NCI-H2107 treated with DMSO at 0.1 percent for 48 hours (cell line): ENCODE results near the gene MYLK2.
"Not testable (repeated sequence)": the region's sequence is repeated elsewhere in the genome, so short reads cannot be mapped to it uniquely, and the experiment has no call there.

Experiments used
- DNase-seq: peaks from one replicate; lab custom pipeline; 2025; ENCODE audit not compliant: unreplicated experiment; lab: John Stamatoyannopoulos, UW

Gene MYLK2

DNA sequence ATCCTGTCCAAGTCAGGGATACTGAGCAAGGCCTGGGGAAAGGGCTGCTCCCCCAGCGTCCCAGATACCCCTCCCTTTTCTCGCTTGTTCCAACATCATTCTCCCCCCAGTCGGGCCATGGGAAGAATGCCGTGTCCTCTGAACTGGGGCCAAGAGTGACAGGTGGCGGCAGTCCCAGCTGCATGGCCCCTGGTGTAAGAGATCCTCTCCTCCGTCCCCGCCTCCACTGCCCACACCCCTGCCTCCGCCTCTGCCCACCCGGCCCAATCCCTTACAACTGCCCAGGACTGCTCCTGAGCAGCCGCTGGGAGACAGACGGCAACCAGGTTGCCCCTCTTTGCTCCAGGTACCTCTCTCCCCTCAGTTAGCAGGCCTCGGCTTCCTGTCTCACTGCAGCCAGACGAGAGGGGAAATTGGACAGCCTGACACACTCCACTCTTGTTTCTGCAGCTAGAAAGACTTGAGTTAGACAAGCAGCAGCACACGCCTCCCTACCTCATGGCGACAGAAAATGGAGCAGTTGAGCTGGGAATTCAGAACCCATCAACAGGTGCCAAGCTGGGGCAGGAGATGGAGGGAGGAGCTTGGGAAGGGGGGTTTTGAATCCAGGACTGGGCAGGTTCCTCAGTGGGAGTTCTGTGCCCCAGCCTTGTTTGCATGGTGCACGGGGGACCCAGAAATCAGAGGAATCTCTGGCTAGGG lies at the start of gene MYLK2:
TSS of gene MYLK2 (plus strand) at position 274 of the 702 bp plus-strand sequence. CDS start at position 499, 225 bp downstream.
- no peak for DNase-seq

DNA sequence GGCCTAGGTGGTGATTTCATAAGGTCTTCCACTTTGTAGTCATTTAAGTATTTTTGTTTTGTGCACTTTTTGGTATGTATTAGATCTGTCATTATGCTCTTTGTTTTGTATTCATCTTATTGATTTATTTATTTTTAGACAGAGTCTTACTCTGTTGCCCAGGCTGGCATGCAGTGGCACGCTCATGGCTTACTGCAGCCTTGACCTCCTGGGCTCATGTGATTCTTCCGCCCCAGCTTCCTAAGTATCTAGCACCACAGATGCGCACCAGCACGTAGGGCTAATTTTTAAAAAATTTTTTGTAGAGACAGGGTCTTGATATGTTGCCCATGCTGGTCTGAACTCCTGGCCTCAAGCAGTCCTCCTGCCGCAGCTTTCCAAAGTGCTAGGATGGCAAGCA lies 49.5 kb upstream of the MYLK2 start:
- no peak for DNase-seq

DNA sequence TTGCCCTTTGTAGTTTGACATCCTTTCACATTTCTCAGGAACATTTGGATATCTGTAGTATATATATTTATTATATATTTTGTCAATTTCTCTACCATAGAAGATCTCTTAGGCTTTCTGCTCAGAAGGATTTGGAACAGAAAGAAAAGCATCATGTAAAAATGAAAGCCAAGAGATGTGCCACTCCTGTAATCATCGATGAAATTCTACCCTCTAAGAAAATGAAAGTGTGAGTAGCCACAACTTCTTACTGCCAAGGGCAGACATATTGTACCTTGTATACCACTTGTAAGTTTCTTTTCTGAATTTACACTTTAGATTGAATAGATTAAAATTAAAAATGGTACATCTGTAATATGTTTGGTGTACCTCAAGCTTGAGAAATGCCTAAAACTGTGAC lies 48.9 kb upstream of the MYLK2 start:
- no peak for DNase-seq

DNA sequence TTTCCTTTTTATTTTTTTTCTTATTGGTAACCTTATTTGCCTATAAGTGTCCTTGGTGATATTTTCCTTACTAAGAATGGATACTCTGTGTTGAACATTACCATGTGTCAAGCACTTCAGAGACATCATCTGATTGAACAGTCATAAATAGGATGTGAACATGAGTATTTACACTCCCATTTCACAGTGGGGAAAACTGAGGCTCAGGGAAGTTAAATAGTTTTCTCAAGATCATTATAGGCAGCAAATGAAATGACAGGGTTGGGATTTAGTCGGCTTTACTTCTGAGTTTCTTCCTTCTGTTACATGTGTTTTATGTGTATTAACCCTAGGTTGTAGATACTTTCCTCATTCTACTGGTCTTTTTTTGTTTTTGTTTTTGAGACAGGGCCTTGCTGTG lies 44.7 kb upstream of the MYLK2 start:
- DNase-seq, result no peak

DNA sequence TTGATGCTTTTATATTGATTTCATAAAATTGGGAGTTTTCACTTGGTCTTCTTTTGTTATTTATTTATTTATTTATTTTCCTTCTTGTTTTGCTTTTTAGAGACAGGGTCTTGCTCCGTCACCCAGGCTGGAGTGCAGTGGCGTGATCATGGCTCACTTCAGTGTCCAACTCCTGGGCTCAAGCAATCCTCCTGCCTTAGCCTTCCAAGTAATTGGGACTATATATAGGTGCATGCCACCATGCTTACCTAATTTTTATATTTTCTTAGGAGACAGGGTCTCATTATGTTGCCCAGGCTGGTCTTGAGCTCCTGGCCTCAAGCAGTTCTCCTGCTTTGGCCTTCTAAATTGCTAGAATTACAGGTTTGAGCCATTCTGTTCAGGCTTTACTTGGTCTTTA lies 38.3 kb upstream of the MYLK2 start:
- no peak for DNase-seq

DNA sequence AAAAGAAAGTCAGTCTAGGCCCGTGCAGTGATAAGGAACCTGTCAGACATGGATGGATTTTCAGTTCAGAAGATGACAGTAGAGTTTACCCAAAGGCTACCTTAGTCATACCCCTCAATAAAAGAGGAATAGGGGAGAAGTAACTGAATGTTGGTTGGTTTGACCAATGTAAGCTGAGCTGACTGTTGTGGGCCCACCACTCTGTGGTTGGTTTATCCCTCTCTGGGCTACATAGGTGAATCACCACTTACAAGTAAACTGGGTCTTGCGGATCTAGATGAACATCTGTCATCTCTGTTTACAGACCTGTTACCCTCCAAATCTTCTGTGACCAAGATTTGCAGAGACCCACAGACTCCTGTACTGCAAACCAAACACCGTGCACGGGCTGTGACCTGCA lies 37.2 kb upstream of the MYLK2 start:
- DNase-seq, result no peak

DNA sequence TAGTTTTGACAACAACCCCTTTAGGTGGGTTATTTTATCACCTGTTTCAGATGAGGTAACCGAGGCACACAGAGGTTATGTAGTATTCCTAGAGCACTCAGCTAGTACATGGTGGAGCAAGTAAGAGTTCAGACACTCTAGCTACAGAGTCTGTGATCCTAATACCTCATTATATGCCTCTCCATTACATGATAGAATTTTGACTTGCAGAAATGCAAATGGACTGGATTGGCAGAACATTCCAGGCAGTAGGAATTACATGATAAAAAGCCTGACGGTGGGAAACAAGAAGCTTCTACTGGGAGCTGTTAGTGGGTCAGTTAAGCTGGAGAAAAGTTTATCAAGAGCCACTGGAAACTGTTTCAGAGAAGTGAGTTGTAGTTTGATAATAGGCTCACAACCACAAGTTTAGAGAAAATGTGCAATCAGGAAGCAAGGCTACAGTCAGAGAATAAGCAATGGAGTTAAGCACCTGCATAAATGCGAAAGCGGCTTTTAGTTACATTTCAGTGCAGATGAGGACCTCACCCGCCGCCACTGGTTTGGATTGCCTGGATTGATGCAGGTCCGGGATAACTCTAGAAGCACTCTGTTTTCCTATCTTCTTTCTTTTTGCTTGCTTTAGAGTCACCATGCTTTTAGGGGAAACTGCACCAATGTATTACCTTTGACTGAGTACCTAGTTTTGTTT lies 34.7 kb upstream of the MYLK2 start:
- no peak for DNase-seq

DNA sequence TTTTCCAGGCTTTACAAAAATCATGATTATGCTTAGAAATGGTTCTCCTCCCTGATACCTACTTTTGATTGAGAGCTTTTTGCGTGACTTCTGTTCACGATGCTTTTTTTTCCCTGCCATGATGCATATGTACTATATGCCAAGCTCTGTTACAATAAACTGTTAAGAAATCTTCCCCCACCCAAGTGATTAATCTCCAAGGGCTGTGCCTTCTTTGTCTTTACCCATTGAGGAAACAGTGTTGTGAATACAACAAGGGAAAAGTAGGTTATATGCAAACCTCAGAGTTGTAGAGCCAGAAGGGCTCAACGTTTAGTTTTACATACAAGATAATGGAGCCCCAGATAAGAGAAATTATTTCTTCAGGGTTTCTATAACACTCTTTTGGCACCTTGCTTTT lies 34.1 kb upstream of the MYLK2 start:
- no peak for DNase-seq

DNA sequence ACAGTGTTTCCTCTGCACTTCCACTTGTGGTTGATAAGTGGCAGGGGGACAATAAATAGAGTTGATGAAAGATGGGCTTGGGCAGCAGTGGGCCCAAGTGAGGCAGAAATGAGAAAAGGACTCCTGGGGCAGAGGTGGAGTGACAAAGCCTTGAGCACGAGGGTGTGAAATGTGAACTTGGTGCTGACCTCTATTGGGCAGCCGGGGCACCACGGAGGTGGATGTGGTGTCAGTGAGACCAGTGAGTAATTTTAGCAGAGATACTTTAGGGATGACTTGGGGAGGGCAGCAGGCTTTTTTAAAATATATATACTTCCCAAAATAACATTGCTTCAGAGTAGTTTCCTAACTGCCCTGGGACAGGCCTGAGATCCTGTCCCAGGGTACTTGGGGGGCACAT lies 30.6 kb upstream of the MYLK2 start:
- no peak for DNase-seq

DNA sequence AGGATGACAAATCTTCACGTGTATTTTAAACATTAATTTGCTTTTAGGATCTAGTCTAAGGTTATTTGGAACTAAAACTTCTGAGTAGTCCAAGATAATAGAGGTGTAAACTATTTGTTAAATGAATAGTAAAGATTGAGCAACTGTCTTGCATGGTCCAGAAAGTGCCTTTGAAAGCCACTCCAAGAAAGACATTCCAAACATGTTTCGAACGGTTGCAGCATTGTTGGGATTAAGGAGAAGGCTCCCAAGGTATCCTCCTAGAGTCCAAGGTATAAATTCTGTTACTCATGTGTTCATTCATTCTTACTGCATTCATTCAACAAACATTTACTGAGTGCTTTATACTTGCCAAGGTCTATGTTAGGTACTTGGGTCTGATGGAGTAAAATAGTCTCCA lies 28.8 kb upstream of the MYLK2 start:
- DNase-seq, result no peak

DNA sequence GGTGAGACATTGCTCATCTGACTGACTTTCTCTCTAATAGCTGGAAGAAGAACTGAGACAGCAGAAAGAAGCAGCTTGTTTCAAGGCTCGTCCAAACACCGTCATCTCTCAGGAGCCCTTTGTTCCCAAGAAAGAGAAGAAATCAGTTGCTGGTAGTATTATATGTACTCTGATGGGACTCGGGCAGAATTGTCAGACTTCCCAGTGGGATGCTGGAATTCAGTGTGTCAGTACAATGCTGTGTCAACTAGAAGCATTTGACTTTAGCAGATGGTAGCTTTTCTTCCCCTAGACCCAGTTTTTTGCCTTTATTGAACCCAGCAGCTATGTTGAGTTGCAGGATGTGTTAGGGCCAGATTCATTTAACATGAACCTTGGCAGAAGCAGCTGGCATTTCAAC lies 21.8 kb upstream of the MYLK2 start:
- DNase-seq, result no peak

DNA sequence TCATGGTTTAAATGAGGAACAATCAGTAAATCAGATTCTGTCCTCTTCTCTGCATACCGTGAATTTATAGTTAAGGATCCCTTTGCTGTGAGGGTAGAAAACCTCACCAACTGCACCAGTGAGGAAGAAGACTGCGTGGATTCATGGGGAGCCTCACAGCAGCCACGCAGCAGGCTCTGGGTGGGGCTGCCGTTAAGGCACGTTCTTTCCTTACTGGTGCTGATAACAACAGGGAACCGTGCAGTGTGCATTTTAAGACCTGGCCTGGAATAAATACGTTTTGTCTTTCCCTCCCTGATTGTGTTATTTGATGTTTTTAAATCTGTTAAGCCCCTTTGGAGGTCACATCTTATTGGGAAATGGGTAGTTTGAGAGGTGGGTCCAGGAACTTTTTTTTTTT lies 17.6 kb upstream of the MYLK2 start:
- DNase-seq, result no peak

DNA sequence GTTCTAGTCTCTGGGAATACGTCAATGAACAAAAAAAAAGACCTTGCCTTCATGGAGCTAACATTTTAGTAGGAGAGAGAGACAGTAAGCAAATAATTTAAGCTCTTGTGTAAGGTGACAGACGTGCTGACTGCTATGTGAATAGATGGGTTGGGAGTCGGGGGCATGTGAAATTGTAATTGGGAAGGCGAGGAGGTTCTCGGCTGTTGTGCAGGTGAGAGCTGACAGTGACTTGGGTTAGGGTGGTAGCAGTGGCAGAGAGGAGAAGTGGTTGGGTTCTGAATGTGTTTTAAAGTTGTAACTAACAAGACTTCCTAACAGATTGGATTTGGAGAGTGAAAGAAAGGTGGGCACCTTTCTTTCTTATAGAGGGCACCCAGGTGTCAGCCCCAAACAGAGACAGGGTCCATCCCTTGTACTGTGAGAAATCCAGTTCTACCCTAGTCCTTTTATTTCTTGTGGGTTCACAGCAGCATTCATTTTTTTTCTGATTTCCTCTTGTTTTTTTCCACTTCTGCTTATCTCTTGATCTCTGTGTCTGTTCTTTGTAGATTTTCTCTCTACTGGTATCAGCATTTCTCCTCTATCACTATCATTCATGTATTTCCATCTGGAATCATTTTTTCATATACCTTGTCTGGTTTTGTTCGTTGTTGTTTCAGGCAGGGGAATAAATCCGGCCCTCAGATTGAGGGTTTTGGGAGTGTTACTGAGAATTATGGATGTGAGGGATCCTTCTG lies 15.4 kb upstream of the MYLK2 start:
- no peak for DNase-seq

DNA sequence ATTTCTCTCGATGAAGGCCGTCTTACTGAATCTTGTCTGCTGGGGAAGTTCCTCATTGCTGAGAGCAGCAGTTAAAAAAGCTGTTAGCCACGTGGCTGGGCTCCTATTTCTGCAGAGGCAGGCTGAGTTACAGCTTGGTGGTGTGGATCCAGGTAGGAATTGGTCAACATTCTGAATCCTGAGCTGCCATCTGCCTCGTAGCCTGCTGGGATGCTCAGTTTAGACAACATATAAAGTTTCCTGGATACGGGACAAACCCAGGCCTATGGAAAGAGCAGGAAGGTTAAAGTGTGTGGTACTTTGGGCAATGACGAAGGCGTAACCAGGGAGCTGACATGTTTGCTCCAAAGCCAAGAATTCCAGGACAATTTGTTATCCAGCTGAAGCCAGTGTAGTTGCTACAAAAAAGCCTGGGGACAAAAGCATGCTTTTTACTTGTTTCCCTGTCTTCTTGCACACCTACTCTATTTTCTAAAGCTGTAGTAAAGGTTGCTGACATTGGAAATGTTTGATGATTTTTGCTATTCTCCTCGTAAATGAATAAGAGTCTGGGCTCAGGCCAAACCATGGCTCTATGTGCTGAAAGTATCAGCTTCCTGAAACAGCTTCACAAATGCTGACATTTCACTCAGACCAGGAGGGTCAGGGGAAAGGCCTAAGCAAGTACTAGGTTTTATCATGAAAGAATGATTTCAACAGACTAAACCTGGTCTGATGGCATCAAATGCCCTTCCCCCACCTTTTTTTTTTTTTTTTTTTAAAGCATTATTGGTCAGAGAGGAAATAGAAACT lies 12.4 kb upstream of the MYLK2 start:
- no peak for DNase-seq

DNA sequence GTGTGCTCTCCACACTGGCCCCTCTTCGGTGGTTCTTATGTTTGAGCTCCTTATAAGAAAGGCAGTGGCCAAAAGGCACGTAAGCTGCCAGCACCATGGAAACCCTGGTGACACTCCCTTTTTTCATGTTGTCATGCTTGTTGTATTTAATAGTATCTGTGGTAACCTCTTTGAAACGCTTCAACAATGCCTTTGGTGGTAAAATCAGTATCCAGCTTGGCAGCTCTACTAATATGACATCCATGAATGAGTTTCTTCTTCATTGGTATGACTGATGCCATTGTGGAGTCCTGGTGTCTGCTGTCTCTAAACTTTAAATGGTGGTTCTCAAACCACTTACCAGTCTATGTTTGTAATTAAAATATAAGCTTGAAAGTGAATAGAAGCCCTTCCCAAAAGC lies 10.7 kb upstream of the MYLK2 start:
- DNase-seq, result no peak

DNA sequence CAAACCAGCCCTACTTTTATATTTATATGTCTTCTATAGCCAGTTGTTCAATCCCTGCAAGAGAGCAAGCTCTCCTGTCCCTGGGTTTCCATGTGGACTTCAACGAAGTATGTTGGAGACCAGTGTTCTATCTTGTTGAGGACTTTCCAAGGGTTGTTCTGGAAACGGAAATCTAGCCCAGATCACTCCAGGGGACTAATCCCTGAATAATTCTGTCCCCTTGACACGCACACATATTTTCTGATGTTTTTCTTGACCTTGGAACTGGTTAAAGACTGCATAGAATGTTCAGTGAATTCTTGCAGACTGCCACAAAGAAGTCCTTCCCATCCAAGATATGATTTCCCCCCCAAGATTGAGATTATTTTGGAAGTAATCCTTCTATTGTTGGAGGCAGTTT lies 9.5 kb upstream of the MYLK2 start:
- no peak for DNase-seq

DNA sequence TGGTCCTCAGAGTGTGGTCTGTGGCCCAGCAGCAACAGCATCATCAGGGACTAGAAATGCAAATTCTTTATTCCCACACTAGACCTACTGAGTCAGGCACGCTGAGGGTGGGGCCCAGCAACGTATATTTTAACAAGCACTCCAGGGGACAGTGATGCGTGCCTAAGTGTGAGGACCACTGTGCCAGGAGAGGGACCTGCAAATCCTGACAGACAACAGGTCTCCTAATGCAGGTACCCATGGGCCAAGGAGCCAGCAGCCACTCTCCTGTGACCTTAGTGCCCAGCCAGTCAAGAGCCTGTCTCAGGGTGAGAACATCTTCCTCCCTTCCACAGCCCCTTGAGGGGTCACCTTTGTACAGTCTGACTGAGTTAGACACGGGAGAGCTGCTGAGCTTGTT lies 8.0 kb upstream of the MYLK2 start:
- DNase-seq, result no peak

DNA sequence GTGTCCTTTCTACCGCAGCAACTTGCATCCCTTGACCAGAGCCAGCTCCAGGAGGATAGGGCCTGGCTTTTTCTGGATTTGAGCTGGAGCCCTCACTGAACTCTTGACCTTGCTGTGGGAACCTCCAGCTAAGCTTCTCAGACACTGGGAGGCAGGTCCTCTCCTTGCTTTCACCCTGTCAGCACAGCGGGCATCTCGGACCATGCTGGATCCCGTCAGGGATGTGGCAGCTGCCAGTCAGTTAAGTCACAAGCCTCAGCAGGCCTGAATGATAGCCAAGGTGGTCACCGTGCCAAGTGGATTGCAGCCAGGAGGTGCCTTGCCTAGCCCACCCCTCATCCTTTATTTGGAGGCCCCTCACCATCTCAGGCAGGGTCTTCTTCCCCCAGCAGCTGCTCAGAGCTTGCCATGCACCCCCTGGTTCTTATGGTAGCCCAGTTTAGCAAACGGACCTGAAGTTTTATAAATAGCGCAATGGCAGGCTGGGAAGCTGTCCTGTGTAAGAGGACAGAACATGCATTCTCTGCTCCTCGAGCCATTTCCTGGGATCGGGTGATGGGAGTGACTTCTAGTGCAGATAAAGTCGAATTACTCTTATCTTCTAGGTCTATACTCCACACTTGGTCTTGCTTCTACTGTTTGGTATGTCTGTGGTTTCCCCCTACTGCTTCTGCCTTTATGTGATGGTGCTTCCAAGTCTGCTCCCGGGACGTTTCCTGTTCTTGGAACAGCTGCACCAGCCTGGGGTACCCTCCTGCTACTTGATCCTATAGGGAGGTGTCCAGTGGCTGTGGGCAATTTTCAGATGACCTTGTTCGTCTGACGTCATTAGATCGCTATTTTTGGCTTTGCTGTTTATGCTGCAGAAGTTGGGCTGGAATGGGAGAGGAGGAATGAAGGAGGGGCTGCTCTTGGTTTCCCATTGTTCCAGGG lies 7.1 kb upstream of the MYLK2 start:
- no peak for DNase-seq

DNA sequence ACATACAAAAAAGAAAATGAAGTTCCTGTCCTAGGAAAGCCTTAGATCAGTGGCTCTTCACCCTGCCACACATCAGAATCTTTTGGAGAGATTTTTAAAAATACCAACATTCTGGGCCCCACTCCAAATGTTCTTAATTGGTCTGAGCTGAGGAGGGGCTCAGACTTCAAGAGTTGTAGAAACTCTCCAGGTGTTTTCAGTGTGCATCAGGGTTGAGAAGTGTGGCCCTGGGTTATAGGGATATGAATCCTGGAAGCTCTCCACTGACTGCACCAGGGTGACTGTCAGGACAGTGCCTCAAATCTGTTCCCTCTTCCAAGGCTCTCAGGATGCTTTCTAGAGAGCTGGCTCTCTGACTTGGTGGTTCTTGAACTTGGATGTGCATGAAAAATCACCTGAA lies 5.5 kb upstream of the MYLK2 start:
- no peak for DNase-seq

DNA sequence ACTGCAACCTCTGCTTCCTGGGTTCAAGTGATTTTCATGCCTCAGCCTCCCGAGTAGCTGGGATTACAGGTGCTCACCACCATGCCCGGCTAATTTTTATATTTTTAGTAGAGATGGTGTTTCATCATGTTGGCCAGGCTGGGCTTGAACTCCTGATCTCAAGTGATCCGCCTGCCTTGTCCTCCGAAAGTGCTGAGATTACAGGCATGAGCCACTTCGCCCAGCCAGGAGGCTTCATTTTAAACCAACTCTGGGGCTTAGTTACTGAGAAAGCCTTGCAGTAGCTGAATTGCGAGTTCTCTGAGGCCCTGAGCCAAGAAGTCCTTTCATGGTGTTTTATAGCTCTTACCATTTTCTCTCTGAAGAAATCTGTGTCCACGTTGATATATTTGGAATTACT lies 5.0 kb upstream of the MYLK2 start:
- not testable (repeated sequence) for DNase-seq
